ENCODE data around the gene BST2. TPM values are rescaled to one million over a fixed set of nuclear protein-coding genes. Genes with fewer than 3 reads are reported as not detected.

BST2 gene
- total RNA-seq: 0.65 and 1.2 TPM in 2 replicates

GRCh38 chr19:17405250-17406045 lies at the start of gene BST2:
BST2 (minus strand) TSS chr19:17405630; CDS start chr19:17405575, 55 bp downstream.

GRCh38 chr19:17448131-17448967 lies 42.9 kb upstream of the BST2 start, which contains the start of gene TMEM221:
TMEM221 (minus strand) TSS chr19:17448668; CDS start chr19:17448462, 206 bp downstream.

GRCh38 chr19:17419621-17420474 lies 14.4 kb upstream of the BST2 start, which contains the start of gene MVB12A:
MVB12A (plus strand) TSS chr19:17420047; CDS start chr19:17420136, 89 bp downstream.

GRCh38 chr19:17393914-17394313 lies 11.5 kb downstream of the BST2 start, which contains the start of gene CCDC194:
CCDC194 (minus strand) TSS chr19:17394196; CDS start chr19:17394158, 38 bp downstream.

GRCh38 chr19:17376935-17377600 lies 28.4 kb downstream of the BST2 start, which contains the start of gene PLVAP:
PLVAP (minus strand) TSS chr19:17377342; CDS start chr19:17377288, 54 bp downstream.

Other genes starting within 250 kb of the BST2 start
- 20.3 and 22.7 TPM in 2 replicates for gene USE1, start 190.3 kb downstream of the BST2 start, total RNA-seq
- gene OCEL1, start 179.4 kb downstream of the BST2 start, total RNA-seq: 3.7 and 4.1 TPM in 2 replicates
- gene NR2F6, start 159.7 kb downstream of the BST2 start, total RNA-seq: 20.8 and 27.7 TPM in 2 replicates
- gene USHBP1, start 140.9 kb downstream of the BST2 start, total RNA-seq: not detected in 2 replicates
- 59.5 and 63.5 TPM in 2 replicates for gene BABAM1, start 138.2 kb downstream of the BST2 start, total RNA-seq
- 0.26 TPM in 1 of 2 replicates, not detected in the other for gene ANKLE1, start 123.7 kb downstream of the BST2 start, total RNA-seq
- gene ABHD8, start 102.2 kb downstream of the BST2 start, total RNA-seq: 9.0 and 10.5 TPM in 2 replicates
- 19.7 and 23.7 TPM in 2 replicates for gene MRPL34, start 99.8 kb downstream of the BST2 start, total RNA-seq
- 11.8 and 22.7 TPM in 2 replicates for gene DDA1, start 96.1 kb downstream of the BST2 start, total RNA-seq
- 2.6 and 3.5 TPM in 2 replicates for gene ANO8, start 70.8 kb downstream of the BST2 start, total RNA-seq
- gene GTPBP3, start 68.1 kb downstream of the BST2 start, total RNA-seq: 4.8 and 9.4 TPM in 2 replicates
- not detected in 2 replicates for gene PLVAP, start 28.3 kb downstream of the BST2 start, total RNA-seq
- 0.22 TPM in 1 of 2 replicates, not detected in the other for gene CCDC194, start 11.4 kb downstream of the BST2 start, total RNA-seq
- 24.5 and 42.3 TPM in 2 replicates for gene MVB12A, start 14.4 kb upstream of the BST2 start, total RNA-seq
- gene TMEM221, start 43.0 kb upstream of the BST2 start, total RNA-seq: 0.22 TPM in 1 of 2 replicates, not detected in the other
- gene NXNL1, start 55.3 kb upstream of the BST2 start, total RNA-seq: not detected in 2 replicates
- 12.0 and 13.5 TPM in 2 replicates for gene SLC27A1, start 64.9 kb upstream of the BST2 start, total RNA-seq
- gene PGLS, start 106.0 kb upstream of the BST2 start, total RNA-seq: 52.5 and 55.2 TPM in 2 replicates
- gene COLGALT1, start 150.0 kb upstream of the BST2 start, total RNA-seq: 55.5 and 55.7 TPM in 2 replicates

All from articular chondrocyte of knee joint (primary cell).